Neural cell (in vitro differentiated cells): ENCODE data around the gene SH3RF1. TPM values are rescaled to one million over a fixed set of nuclear protein-coding genes. Genes with fewer than 3 reads are reported as not detected.
A peak's percentile ranks its signal among the peaks of the same experiment; 100 is the strongest.

Experiments used
- H2AFZ ChIP-seq: fragments of 200-600, 300-800 bp; sonication (generic), shearing (Covaris generic); 2 replicates; pipeline ENCODE4 v1.6.0; 2014; ENCODE audit warnings: low read depth, mild to moderate bottlenecking, antibody characterized with exemption, low read length, moderate library complexity
- H3F3A ChIP-seq: fragments of 200-600 bp; shearing (Covaris generic); 2 replicates; pipeline ENCODE4 v1.6.1; 2016; ENCODE audit warnings: mild to moderate bottlenecking, moderate library complexity, mixed read lengths, antibody characterized with exemption, low read length; ENCODE audit not compliant: insufficient read depth, poor library complexity, severe bottlenecking
- H3K27ac ChIP-seq: fragments of 200-600, 300-800 bp; sonication (generic), shearing (Covaris generic); 2 replicates; pipeline ENCODE4 v1.5.1; 2014; ENCODE audit warnings: mild to moderate bottlenecking, low read length, moderate library complexity
- H3K27me3 ChIP-seq: fragments of 300-800, 200-600 bp; sonication (generic), shearing (Covaris generic); 2 replicates; pipeline ENCODE4 v1.6.0; 2014; ENCODE audit warnings: mild to moderate bottlenecking, low read depth, low read length, moderate library complexity; ENCODE audit not compliant: insufficient read depth
- H3K36me3 ChIP-seq: fragments of 300-800, 200-600 bp; sonication (generic), shearing (Covaris generic); 2 replicates; pipeline ENCODE4 v1.5.1; 2014; ENCODE audit warnings: mild to moderate bottlenecking, antibody characterized with exemption, low read length, moderate library complexity; ENCODE audit not compliant: insufficient read depth
- H3K4me2 ChIP-seq: fragments of 300-800, 200-600 bp; sonication (generic), shearing (Covaris generic); 2 replicates; pipeline ENCODE4 v1.6.0; 2014; ENCODE audit warnings: mild to moderate bottlenecking, low read length
- H3K4me3 ChIP-seq: fragments of 300-800, 200-600 bp; sonication (generic), shearing (Covaris generic); 2 replicates; pipeline ENCODE4 v1.5.1; 2014; ENCODE audit warnings: mild to moderate bottlenecking, low read length, moderate library complexity
- H3K79me2 ChIP-seq: fragments of 200-600 bp; shearing (Covaris generic); replicated peaks from 2 replicates; pipeline ENCODE4 v1.6.0; 2014; ENCODE audit warnings: mild to moderate bottlenecking, low read length, moderate library complexity; ENCODE audit not compliant: insufficient read depth
- H3K9ac ChIP-seq: fragments of 300-800, 200-600 bp; sonication (generic), shearing (Covaris generic); 2 replicates; pipeline ENCODE4 v1.6.1; 2016; ENCODE audit warnings: mild to moderate bottlenecking, low read length, mixed read lengths
- H3K9me2 ChIP-seq: fragments of 200-600 bp; shearing (Covaris generic); 2 replicates; pipeline ENCODE4 v1.6.1; 2016; ENCODE audit warnings: mild to moderate bottlenecking, low read length, mixed read lengths; ENCODE audit not compliant: insufficient read depth
- H3K9me3 ChIP-seq: fragments of 200-600, 300-800 bp; sonication (generic), shearing (Covaris generic); 2 replicates; pipeline ENCODE4 v1.6.1; 2016; ENCODE audit warnings: mild to moderate bottlenecking, mixed run types, low read length, moderate library complexity, mixed read lengths
- H4K20me1 ChIP-seq: fragments of 200-600 bp; shearing (Covaris generic); 2 replicates; pipeline ENCODE4 v1.6.1; 2016; ENCODE audit warnings: mild to moderate bottlenecking, mixed run types; ENCODE audit not compliant: insufficient read depth
- EP300 ChIP-seq: fragments of 450-650 bp; conservative IDR thresholded peaks from 2 replicates; pipeline ENCODE4 v1.6.1; 2014; ENCODE audit warnings: antibody characterized with exemption, mild to moderate bottlenecking, moderate library complexity; ENCODE audit not compliant: poor library complexity, severe bottlenecking
- EZH2 ChIP-seq: fragments of 200-600, 300-800 bp; shearing (Covaris generic), sonication (generic); IDR thresholded peaks from 2 replicates; pipeline ENCODE4 v1.6.1; 2014; ENCODE audit warnings: antibody characterized with exemption, low read length, borderline replicate concordance, mild to moderate bottlenecking; ENCODE audit not compliant: insufficient read depth, poor library complexity, severe bottlenecking
- MXI1 ChIP-seq: fragments of 450-650 bp; conservative IDR thresholded peaks from 2 replicates; pipeline ENCODE4 v1.6.1; 2014; ENCODE audit warnings: antibody characterized with exemption, mild to moderate bottlenecking; ENCODE audit not compliant: poor library complexity, severe bottlenecking
- POLR2AphosphoS5 ChIP-seq: IDR thresholded peaks from 2 replicates; pipeline ENCODE4 v1.6.1; 2012
- RAD21 ChIP-seq: fragments of 450-650 bp; conservative IDR thresholded peaks from 2 replicates; pipeline ENCODE4 v1.6.1; 2014; ENCODE audit warnings: antibody characterized with exemption, mild to moderate bottlenecking, moderate library complexity
- REST ChIP-seq: IDR thresholded peaks from 2 replicates; pipeline ENCODE4 v1.6.1; 2012; ENCODE audit warnings: borderline replicate concordance
- SMC3 ChIP-seq: fragments of 450-650 bp; conservative IDR thresholded peaks from 2 replicates; pipeline ENCODE4 v1.6.1; 2014; ENCODE audit warnings: antibody characterized with exemption, mild to moderate bottlenecking, moderate library complexity; ENCODE audit not compliant: poor library complexity
- TAF1 ChIP-seq: IDR thresholded peaks from 2 replicates; pipeline ENCODE4 v1.6.1; 2012; ENCODE audit warnings: low read depth
- polyA plus RNA-seq: library from polyadenylated mRNA; depleted of rRNA; stranded (reverse); fragments of >200 nt; gene quantifications from 2 replicates; pipeline ENCODE4 v1.2.3, GENCODE V29; 2014
- TF ChIP-seq, protein P1 (sequence below): fragments of 450-650 bp; IDR thresholded peaks from 2 replicates; pipeline ENCODE4 v1.5.1; 2014; ENCODE audit warnings: antibody characterized with exemption, mild to moderate bottlenecking, moderate library complexity; ENCODE audit not compliant: poor library complexity, severe bottlenecking

The SH3RF1 gene
- polyA plus RNA-seq, 1 donor from 2014 or later = 3.1 TPM

DNA sequence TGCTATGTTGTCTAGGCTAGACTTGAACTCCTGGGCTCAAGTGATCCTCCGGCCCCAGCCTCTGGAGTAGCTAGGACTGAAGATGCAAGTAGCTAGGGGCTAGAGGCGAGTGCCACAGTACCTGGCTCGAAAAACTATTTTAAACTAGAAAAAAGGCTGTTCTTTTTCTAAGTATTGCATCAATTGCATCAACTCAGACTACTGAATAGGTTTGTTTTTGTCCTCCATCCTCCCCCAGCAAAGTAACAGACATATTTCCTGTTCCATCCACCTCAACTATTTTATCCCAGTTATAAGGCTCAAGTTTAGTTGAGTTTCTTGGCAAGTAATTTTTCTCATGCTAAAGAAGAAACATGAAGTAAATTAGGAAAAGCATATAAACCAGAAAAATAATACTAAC lies 4.1 kb downstream of the SH3RF1 start:
- Histone ChIP-seq H3K9me3 (no peaks in the 10 kb centered on the region), H4K20me1 (no peaks in the 10 kb centered on the region), H3K27ac (no peak overlapping the region), H3K79me2 (peaks cover 65% of the 10 kb centered on the region), H2AFZ (no peak overlapping the region), H3K36me3 (no peaks in the 10 kb centered on the region), H3K4me2 (peak overlapping the region; percentile 1), H3K27me3 (peaks cover 6% of the 10 kb centered on the region), H3K9me2 (no peaks in the 10 kb centered on the region), H3F3A (no peaks in the 10 kb centered on the region), H3K4me3 (peak overlapping the region; percentile 35), H3K9ac (no peak overlapping the region)
- no peak for TF ChIP-seq TAF1
- TF ChIP-seq SMC3 = no peak
- no peak for TF ChIP-seq MXI1
- no peak for TF ChIP-seq EZH2
- TF ChIP-seq EP300 = no peak
- TF ChIP-seq POLR2AphosphoS5 = no peak
- no peak for TF ChIP-seq RAD21
- no peak for TF ChIP-seq REST
- TF ChIP-seq, protein P1, sequence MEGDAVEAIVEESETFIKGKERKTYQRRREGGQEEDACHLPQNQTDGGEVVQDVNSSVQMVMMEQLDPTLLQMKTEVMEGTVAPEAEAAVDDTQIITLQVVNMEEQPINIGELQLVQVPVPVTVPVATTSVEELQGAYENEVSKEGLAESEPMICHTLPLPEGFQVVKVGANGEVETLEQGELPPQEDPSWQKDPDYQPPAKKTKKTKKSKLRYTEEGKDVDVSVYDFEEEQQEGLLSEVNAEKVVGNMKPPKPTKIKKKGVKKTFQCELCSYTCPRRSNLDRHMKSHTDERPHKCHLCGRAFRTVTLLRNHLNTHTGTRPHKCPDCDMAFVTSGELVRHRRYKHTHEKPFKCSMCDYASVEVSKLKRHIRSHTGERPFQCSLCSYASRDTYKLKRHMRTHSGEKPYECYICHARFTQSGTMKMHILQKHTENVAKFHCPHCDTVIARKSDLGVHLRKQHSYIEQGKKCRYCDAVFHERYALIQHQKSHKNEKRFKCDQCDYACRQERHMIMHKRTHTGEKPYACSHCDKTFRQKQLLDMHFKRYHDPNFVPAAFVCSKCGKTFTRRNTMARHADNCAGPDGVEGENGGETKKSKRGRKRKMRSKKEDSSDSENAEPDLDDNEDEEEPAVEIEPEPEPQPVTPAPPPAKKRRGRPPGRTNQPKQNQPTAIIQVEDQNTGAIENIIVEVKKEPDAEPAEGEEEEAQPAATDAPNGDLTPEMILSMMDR = no peak

DNA sequence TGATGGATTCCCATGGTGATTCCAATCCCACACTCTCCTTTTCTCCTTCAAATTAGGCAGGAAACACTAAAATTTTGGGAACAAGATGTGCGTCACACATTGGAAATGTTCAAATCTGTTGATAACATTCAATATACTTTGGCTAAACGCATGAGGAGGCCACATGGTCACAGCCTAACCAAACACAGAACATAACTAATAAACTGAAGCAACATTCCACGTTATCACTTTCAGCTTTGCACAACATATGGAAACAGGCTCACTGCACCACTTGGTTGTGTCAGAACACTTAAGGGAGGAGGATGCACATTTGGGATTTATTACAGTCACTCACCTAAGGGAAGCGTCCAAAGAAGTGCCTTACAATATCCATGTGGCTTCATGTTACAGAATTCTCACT lies 4.7 kb downstream of the SH3RF1 start:
- Histone ChIP-seq H3K36me3 (no peaks in the 10 kb centered on the region), H3F3A (no peaks in the 10 kb centered on the region), H3K4me2 (no peak overlapping the region), H3K9me3 (no peaks in the 10 kb centered on the region), H2AFZ (no peak overlapping the region), H3K9me2 (no peaks in the 10 kb centered on the region), H3K79me2 (peaks cover 71% of the 10 kb centered on the region), H3K4me3 (no peak overlapping the region), H3K27me3 (peaks cover under 1% of the 10 kb centered on the region), H3K9ac (no peak overlapping the region), H3K27ac (no peak overlapping the region), H4K20me1 (no peaks in the 10 kb centered on the region)
- TF ChIP-seq MXI1 (no peak), RAD21 (no peak), EZH2 (no peak), EP300 (no peak), POLR2AphosphoS5 (no peak), REST (no peak), TAF1 (no peak)
- TF ChIP-seq, protein P1 = no peak
